Upper lobe of left lung (tissue), 4 donors: Measurements from ENCODE around the gene PDGFD.

Experiments
- EP300 ChIP-seq, 4 donors: sonication (generic); formaldehyde crosslinking; IDR thresholded peaks; one replicate each; pipeline ENCODE4 v1.5.1; 2017; ENCODE audit warnings: antibody characterized with exemption in 4 of 4, control low read depth in 2 of 4
- POLR2A ChIP-seq, 4 donors: fragments of 450-650 bp; IDR thresholded peaks; one replicate each; pipeline ENCODE4 v1.5.1; 2016 to 2017; ENCODE audit warnings: antibody characterized with exemption in 4 of 4, mild to moderate bottlenecking in 2 of 4
- POLR2AphosphoS5 ChIP-seq, 2 donors: sonication (generic); formaldehyde crosslinking; IDR thresholded peaks; one replicate each; pipeline ENCODE4 v1.5.1; 2017; ENCODE audit warnings: antibody characterized with exemption in 2 of 2
- TF ChIP-seq, protein P1 (sequence below), 6 experiments: fragments of 450-650 bp in 4 of 6; fragments of 200-600 bp in 2 of 6; sonication (generic) in 2 of 6; IDR thresholded peaks; one replicate each; pipeline ENCODE4 v1.5.1; 2016 to 2019; ENCODE audit warnings: antibody characterized with exemption in 6 of 6

DNA sequence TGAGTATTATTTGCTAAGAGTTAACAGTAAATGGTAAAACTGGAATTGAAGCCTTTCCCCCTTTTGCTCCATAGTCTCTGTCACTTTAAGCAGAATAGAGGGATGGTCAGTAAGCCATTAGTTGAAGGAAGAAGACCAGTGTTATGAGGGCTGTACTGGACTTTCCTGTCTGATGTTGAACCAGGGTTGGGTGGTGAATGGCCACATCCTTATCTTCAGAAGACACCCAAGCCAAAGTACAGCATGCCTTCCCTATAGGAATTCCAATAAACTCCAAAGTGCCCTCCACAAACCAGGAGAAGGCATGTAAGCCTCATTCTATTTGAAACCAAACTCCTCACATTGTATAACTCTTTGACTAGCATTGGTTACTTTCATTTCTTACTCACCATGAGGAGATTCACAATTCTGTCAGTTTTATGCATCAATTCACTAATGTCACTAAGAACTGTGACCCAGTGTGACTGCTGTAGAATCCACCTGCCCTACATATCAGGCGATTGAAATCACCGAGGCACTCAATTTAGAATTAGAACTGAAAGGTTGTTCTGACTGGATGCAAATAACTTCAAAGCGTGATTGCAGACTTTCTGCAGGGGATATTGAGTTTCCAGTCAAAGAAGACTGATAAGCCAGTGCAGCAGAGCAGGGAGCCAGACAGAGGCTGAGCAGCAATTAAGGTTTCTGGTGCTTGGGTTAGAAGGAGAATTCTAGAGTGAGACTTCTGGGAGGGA, 234.6 kb downstream of the PDGFD start:
- TF ChIP-seq, protein P1, sequence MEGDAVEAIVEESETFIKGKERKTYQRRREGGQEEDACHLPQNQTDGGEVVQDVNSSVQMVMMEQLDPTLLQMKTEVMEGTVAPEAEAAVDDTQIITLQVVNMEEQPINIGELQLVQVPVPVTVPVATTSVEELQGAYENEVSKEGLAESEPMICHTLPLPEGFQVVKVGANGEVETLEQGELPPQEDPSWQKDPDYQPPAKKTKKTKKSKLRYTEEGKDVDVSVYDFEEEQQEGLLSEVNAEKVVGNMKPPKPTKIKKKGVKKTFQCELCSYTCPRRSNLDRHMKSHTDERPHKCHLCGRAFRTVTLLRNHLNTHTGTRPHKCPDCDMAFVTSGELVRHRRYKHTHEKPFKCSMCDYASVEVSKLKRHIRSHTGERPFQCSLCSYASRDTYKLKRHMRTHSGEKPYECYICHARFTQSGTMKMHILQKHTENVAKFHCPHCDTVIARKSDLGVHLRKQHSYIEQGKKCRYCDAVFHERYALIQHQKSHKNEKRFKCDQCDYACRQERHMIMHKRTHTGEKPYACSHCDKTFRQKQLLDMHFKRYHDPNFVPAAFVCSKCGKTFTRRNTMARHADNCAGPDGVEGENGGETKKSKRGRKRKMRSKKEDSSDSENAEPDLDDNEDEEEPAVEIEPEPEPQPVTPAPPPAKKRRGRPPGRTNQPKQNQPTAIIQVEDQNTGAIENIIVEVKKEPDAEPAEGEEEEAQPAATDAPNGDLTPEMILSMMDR (IDR thresholded peaks at IDR 0.05), result no peak
- TF ChIP-seq POLR2A (IDR thresholded peaks at IDR 0.05) (no peak), POLR2AphosphoS5 (IDR thresholded peaks at IDR 0.05) (no peak), EP300 (IDR thresholded peaks at IDR 0.05) (no peak)
